ENCODE measurements around the gene WDR4. TPM values are rescaled to one million over a fixed set of nuclear protein-coding genes. Genes with fewer than 3 reads are reported as not detected.
A peak's percentile ranks its signal among the peaks of the same experiment; 100 is the strongest.
"Not testable (repeated sequence)": the region's sequence is repeated elsewhere in the genome, so short reads cannot be mapped to it uniquely, and the experiment has no call there.

Gene WDR4
- total RNA-seq, 3 donors from 2014 or later, result 16.1 to 16.7 (median 16.5) TPM

DNA sequence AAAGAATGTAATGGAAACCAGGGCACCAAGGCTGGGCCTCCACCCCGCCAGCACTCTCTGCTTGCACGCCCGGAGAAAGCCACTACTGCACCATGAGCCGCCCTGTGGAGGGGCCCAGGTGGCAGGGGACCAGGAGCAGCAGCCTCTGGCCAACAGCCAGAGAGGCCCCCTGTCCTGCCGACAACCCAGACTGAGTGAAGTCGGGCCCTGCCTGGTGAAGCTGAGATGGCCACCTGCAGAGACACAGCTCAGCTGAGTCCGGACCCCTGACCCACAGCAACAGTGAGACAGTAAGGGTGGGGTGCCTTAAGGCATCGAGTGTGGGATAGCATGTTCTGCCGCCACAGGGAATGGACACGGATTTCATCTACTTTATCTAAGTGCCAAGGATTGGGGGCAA lies 28.9 kb downstream of the WDR4 start:
- Histone ChIP-seq H3K36me3 (ENCODE audit: low read depth) (peaks cover 4% of the 10 kb centered on the region), H3K4me3 (no peak overlapping the region), H3K9me3 (no peaks in the 10 kb centered on the region), H3K4me1 (ENCODE audit: low read depth) (no peaks in the 10 kb centered on the region)
- ATAC-seq (no peak), DNase-seq (peak in 1 of 3 donors; percentile 20)
- intact Hi-C loops (cut with DNase I, micrococcal nuclease), result no loop called here
- TF ChIP-seq, protein P1, sequence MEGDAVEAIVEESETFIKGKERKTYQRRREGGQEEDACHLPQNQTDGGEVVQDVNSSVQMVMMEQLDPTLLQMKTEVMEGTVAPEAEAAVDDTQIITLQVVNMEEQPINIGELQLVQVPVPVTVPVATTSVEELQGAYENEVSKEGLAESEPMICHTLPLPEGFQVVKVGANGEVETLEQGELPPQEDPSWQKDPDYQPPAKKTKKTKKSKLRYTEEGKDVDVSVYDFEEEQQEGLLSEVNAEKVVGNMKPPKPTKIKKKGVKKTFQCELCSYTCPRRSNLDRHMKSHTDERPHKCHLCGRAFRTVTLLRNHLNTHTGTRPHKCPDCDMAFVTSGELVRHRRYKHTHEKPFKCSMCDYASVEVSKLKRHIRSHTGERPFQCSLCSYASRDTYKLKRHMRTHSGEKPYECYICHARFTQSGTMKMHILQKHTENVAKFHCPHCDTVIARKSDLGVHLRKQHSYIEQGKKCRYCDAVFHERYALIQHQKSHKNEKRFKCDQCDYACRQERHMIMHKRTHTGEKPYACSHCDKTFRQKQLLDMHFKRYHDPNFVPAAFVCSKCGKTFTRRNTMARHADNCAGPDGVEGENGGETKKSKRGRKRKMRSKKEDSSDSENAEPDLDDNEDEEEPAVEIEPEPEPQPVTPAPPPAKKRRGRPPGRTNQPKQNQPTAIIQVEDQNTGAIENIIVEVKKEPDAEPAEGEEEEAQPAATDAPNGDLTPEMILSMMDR (IDR thresholded peaks at IDR 0.05), result no peak

DNA sequence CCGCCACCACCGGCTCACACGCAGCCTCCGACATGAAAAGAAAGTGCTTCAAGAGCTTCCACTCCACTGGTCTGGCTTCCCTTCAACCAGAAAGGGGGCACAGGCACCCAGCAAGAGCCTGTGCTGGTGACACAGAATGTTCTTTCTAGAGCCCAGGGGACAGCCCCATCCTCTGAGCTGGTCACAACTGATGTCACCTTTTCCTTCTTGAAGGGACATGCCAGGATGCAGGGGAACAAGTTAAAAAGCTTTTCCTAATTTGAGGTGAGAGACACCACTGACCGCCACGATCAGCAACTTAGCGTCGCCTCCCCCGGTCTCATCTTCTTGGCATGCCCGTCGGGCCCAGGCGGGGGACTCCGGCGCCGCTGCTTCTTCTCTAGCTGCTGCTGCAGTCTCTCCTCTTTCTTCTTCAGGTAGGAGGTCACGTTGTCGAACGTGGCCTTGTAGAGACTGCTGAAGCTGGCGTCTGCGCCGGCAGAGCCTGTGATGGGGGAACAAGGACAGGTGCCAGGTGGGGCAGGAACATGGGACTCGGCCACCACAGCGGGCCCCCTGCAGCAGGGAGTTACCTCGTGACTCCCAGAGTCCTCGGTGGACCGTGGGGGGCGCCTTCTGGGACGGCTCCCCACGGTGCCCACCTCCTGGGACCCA lies 29.5 kb downstream of the WDR4 start:
- Histone ChIP-seq H3K4me3 (no peak overlapping the region), H3K36me3 (ENCODE audit: low read depth) (peaks cover 4% of the 10 kb centered on the region), H3K4me1 (ENCODE audit: low read depth) (no peaks in the 10 kb centered on the region), H3K9me3 (no peaks in the 10 kb centered on the region)
- intact Hi-C loops (cut with DNase I, micrococcal nuclease), result no loop called here
- TF ChIP-seq, protein P1 (IDR thresholded peaks at IDR 0.05), result no peak
- ATAC-seq (no peak), DNase-seq (peak in 1 of 3 donors; percentile 36)

DNA sequence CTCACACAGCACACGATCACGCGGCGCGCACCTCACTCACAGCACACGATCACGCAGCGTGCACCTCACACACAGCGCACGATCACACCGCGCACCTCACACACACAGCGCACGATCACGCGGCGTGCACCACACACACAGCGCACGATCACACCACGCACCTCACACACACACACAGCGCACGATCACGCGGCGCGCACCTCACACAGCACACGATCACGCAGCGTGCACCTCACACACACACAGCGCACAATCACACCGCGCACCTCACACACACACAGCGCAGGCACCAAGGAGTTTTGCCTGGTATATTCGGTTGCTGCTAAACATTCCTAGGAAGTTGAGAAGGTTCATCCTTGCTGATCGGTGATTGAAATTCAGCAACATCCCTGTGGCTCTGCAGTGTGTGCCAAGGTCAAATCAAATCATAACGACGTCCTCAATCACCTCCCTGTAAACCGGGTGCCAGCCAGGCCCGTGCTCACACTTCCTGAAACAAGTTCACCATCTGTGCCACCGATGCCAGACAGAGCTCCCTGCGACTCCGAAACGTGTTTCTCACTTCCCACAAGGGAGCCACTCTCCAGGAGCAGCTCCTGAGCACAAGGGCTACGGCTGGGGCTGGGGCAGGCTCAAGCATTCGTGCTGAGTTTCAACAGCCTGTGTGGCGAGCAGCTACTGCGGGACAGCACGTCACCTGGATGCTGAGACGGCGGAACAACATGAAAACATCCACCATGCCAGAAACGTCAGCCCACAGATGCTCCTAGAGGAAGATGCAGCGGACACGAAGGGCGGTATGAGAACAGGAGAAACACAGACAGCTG lies 30.2 kb downstream of the WDR4 start:
- Histone ChIP-seq H3K4me1 (ENCODE audit: low read depth) (no peaks in the 10 kb centered on the region), H3K9me3 (no peaks in the 10 kb centered on the region), H3K36me3 (ENCODE audit: low read depth) (no peaks in the 10 kb centered on the region), H3K4me3 (no peak overlapping the region)
- ATAC-seq (no peak), DNase-seq (peak in 2 of 3 donors; percentile 14 to 29)
- intact Hi-C loops (cut with DNase I, micrococcal nuclease), result no loop called here
- TF ChIP-seq, protein P1 (IDR thresholded peaks at IDR 0.05), result no peak

DNA sequence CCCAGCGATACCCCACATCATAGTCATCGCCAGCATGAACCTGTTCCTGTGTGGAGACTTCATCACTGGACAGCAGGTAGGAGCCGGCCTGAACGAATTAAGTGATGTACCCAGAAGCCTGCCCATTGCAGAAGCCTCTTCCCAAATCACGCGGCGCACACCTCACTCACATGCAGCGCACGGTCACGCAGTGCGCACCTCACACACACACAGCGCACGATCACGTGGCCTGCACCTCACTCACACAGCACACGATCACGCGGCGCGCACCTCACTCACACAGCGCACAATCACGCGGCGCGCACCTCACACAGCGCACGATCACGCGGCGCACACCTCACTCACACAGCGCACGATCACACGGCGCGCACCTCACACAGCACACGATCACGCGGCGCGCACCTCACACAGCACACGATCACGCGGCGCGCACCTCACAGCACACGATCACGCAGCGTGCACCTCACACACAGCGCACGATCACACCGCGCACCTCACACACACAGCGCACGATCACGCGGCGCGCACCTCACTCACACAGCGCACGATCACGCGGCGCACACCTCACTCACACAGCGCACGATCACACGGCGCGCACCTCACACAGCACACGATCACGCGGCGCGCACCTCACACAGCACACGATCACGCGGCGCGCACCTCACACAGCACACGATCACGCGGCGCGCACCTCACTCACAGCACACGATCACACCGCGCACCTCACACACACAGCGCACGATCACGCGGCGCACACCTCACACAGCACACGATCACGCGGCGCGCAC lies 31.0 kb downstream of the WDR4 start:
- DNase-seq, result peak in 2 of 3 donors; percentile 3 to 15
- H3K4me3 ChIP-seq; H3K36me3 ChIP-seq (ENCODE audit: low read depth); ATAC-seq; H3K4me1 ChIP-seq (ENCODE audit: low read depth); H3K9me3 ChIP-seq; intact Hi-C loops (cut with DNase I, micrococcal nuclease): not testable (repeated sequence)

DNA sequence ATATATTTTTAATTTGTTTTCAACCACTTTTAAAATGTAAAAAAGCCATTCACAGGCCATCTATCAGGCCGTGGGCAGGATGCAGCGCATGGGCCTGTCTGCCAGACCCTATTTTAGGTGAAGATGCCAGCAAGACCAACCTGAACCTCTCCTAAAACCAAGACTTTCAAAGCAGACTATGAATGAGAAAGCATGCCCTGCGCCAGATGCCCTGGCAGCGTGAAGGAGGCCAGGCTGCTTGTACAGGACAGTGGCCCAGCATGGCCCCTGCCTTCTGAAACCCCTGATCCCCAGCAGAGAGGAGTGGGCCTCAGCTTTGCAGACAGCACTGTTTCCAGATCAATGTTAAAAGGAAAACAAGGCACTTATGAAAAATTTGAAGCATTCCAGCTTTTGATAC lies 31.6 kb downstream of the WDR4 start:
- Histone ChIP-seq H3K4me1 (ENCODE audit: low read depth) (no peaks in the 10 kb centered on the region), H3K36me3 (ENCODE audit: low read depth) (peaks cover 4% of the 10 kb centered on the region), H3K9me3 (no peaks in the 10 kb centered on the region), H3K4me3 (no peak overlapping the region)
- intact Hi-C loops (cut with DNase I, micrococcal nuclease), result no loop called here
- DNase-seq (peak in 1 of 3 donors; percentile 10), ATAC-seq (no peak)
- TF ChIP-seq, protein P1 (IDR thresholded peaks at IDR 0.05), result no peak
